Measurements from ENCODE around the gene FGD2. TPM values are rescaled to one million over a fixed set of nuclear protein-coding genes. Genes with fewer than 3 reads are reported as not detected.

Gene FGD2
- total RNA-seq, 1 experiment from 2014 or later, result 0.13 TPM

DNA sequence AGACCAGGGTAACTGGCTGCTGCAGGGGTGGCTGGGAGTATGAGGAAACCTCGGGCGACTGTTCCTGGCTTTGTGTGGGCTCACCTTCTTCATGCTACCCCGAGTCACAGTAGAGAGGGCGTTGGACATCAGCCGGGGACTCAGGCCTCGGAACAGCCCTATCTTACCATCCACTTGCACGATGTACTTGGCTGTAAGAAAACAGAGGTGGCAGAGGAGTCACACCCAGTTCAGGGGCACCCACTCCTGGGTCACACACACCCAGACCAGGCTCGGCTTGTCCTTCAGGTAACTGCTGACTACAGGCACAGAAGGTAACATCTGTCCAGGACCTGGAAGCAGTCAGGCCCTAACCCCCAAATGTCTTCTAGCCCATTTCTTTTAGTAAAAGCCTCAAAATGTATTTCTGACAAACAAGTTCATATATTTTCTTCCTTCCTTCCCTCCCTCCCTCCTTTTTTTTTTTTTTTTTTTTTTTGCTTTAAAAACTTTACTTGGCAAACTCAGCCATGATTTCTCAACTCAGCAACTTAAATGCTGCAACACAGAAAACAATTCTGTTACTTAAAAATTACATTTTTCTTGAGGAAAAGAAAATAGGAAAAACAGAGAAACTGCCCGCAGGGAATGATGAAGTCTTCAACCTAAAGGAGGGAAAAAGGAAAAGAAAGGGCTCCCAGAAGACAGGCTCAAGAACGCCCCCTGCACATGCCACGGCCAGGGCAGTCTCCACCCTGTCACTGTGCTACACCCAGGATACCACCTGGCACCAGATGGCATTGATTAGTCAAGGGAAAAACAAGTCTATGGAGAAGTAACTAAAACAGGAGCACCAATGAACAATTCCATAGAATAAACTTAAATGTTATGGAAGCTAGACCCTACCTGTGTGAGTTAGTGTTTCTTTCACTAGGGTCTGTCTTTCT is 26.8 kb upstream of the FGD2 start:
- H3T11ph ChIP-seq (ENCODE audit: low read length), result no peak overlapping the region

More for the DNA sequence above, 26.8 kb upstream of the FGD2 start:
- DNase-seq, result no peak
- H3K27ac ChIP-seq (ENCODE audit: insufficient read length, low read depth, low read length), result no peak overlapping the region
- no peaks in the 10 kb centered on the region for H3K9me3 Mint-ChIP-seq
- H3K4me2 ChIP-seq (ENCODE audit: insufficient read depth, insufficient read length, low read length), result no peak overlapping the region
- H2AFZ ChIP-seq (ENCODE audit: low read length), result no peak overlapping the region
- no peaks in the 10 kb centered on the region for H3K9me3 ChIP-seq (ENCODE audit: control insufficient read depth, low read depth, low read length)
- no peak overlapping the region for H2BK5ac ChIP-seq (ENCODE audit: insufficient read length, low read length)
- H3K23me2 ChIP-seq (ENCODE audit: insufficient read length, low read depth, low read length, poor library complexity, severe bottlenecking), result no peaks in the 10 kb centered on the region
- no peak overlapping the region for H2BK120ac ChIP-seq (ENCODE audit: low read depth, low read length, poor library complexity, severe bottlenecking)
- H3K27me3 Mint-ChIP-seq (ENCODE audit: low read depth), result no peaks in the 10 kb centered on the region
- TF ChIP-seq, protein P1, sequence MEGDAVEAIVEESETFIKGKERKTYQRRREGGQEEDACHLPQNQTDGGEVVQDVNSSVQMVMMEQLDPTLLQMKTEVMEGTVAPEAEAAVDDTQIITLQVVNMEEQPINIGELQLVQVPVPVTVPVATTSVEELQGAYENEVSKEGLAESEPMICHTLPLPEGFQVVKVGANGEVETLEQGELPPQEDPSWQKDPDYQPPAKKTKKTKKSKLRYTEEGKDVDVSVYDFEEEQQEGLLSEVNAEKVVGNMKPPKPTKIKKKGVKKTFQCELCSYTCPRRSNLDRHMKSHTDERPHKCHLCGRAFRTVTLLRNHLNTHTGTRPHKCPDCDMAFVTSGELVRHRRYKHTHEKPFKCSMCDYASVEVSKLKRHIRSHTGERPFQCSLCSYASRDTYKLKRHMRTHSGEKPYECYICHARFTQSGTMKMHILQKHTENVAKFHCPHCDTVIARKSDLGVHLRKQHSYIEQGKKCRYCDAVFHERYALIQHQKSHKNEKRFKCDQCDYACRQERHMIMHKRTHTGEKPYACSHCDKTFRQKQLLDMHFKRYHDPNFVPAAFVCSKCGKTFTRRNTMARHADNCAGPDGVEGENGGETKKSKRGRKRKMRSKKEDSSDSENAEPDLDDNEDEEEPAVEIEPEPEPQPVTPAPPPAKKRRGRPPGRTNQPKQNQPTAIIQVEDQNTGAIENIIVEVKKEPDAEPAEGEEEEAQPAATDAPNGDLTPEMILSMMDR (conservative IDR thresholded peaks at IDR 0.05), result no peak
- H3K27ac Mint-ChIP-seq, result peak overlapping the region in 1 of 3 experiments; percentile 28; a peak in 2 of 7 replicates
- no peak overlapping the region for H3K14ac ChIP-seq (ENCODE audit: insufficient read depth, low read length)
- whole genome bisulfite sequencing (ENCODE audit: extremely low coverage, insufficient read length, low lambda C conversion rate), result no CpG with 5 or more reads among the region's 11 CpGs
- no peak overlapping the region for H3K4me3 Mint-ChIP-seq
- no peak overlapping the region for H3K4ac ChIP-seq (ENCODE audit: low read depth, low read length)
- no peak overlapping the region for H4K8ac ChIP-seq (replicated peaks; ENCODE audit: insufficient read length, low read depth, low read length)
- peaks cover 5% of the 10 kb centered on the region; the same call in 1 of the 2 replicates for H3K4me1 ChIP-seq (ENCODE audit: insufficient read depth, low read length)
- no peaks in the 10 kb centered on the region for H4K20me1 ChIP-seq (ENCODE audit: control insufficient read depth, insufficient read depth, insufficient read length)
- H3K27me3 ChIP-seq (ENCODE audit: insufficient read depth, low read length), result no peaks in the 10 kb centered on the region
- peaks cover 30% of the 10 kb centered on the region; the same call in 1 of the 2 replicates for H3K79me2 ChIP-seq (ENCODE audit: insufficient read depth, low read length)
- no peak overlapping the region for H2BK12ac ChIP-seq (ENCODE audit: insufficient read length, low read depth, low read length)
- no peak overlapping the region for H3K56ac ChIP-seq (ENCODE audit: insufficient read length, low read depth, low read length)
- H2BK15ac ChIP-seq (ENCODE audit: low read depth, low read length), result no peak overlapping the region
- no peak overlapping the region for H4K91ac ChIP-seq (ENCODE audit: insufficient read length, low read depth, low read length)
- no peak overlapping the region for H3K9ac ChIP-seq (ENCODE audit: extremely low read depth, insufficient read length, low read length)
- no peak overlapping the region for H4K5ac ChIP-seq (ENCODE audit: insufficient read length, low read depth, low read length)
- peaks cover 25 to 28% of the 10 kb centered on the region in 2 experiments for H3K4me1 Mint-ChIP-seq
- H3K18ac ChIP-seq (ENCODE audit: insufficient read length, low read depth, low read length), result no peak overlapping the region
- H2BK20ac ChIP-seq (ENCODE audit: low read depth, low read length, poor library complexity, severe bottlenecking), result no peak overlapping the region
- H3K36me3 Mint-ChIP-seq (ENCODE audit: insufficient read depth in 1 of 3, low read depth in 3 of 3), result peaks cover 47 to 64% (median 57%) of the 10 kb centered on the region in 3 experiments; a peak in 6 of 7 replicates
- no peak overlapping the region for H3K23ac ChIP-seq (ENCODE audit: insufficient read length, low read depth, low read length)
- H2AK5ac ChIP-seq (ENCODE audit: insufficient read length, low read length), result no peak overlapping the region
- peaks cover 3% of the 10 kb centered on the region for H3K79me1 ChIP-seq (ENCODE audit: insufficient read depth, low read depth, low read length, poor library complexity, severe bottlenecking)
